NCI-H1417 (cell line): ENCODE data around the gene STK40.
A peak's percentile ranks its signal among the peaks of the same experiment; 100 is the strongest.

Source experiments
- DNase-seq, 3 experiments: peaks; one replicate each; lab custom pipeline; 2025; lab: John Stamatoyannopoulos, UW

STK40 gene

DNA sequence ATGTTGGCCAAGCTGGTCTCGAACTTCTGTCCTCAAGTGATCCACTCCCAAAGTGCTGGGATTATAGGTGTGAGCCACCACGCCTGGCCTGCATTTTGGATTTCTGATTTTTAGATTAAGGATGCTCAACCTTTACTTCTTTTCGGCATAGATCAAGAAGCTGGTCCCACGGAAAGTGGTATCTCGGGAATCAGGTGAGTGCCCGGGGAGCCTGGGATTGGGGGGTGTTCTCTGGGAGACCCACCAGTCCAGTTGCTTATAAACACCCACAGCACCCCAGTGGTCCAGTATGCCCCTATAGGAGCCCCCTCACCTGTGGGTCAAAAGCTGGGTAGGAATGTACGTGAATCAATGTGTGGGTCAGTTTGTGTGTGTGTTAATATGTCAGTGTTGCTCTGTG, 76.3 kb downstream of the STK40 start:
- DNase-seq, result no peak

DNA sequence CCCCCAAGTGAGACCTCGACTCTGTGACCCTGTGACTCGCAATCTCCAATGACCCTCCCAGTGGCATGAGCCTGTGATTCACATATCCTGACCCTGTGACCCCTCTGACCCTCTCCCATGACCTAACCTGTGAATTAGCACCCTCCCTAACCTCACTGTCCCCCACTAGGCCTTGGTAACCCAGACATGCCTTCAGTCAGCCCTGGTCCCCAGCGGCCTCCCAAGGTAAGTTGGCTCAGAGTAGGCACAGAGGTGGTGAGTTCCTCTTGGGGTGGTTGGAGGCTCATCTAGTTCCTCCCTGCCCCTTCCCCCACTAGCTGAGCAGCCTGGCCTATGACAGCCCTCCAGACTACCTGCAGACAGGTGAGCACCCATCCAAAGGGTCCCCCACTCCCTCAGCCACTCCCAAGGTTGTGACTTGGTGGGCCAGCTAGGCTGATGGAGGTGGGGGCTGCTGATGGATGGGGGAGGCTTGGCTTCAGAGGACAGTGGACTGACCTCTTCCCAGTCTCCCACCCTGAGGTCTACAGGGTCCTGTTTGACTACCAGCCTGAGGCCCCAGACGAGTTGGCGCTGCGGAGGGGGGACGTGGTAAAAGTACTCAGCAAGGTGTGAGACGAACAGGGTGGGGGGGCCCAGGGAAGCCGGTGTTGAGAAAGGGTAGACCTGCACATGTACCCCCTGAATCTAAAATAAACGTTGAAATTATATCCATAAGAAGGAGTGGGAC, 78.0 kb downstream of the STK40 start:
- DNase-seq, result no peak

DNA sequence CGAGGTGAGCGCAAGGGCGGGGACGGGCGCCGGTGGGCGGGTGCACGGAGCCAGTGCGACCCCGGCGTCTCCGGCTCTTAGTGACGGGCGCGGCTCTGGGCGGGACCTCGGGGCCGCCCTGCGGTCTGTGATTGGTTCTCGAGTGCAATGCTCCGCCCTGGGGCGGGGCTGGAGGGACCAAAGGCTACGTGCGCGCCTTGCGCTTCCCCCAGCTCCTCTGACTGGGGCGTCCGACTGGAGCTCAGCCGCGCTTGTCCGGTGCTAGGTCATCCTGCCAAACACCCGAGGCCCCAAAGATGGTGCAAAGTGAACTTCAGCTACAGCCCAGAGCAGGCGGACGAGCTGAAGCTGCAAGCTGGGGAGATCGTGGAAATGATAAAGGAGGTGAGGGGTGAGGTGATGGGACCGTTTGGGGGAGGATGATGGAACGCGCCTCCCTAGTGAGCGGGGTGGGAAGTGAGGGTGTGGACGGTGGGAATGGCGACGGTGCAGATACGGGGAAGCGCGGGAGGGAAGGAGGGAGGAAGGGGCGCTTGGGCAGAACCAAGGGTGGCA, 78.7 kb downstream of the STK40 start:
- DNase-seq, result peak; percentile 94 to 95 (median 94)

DNA sequence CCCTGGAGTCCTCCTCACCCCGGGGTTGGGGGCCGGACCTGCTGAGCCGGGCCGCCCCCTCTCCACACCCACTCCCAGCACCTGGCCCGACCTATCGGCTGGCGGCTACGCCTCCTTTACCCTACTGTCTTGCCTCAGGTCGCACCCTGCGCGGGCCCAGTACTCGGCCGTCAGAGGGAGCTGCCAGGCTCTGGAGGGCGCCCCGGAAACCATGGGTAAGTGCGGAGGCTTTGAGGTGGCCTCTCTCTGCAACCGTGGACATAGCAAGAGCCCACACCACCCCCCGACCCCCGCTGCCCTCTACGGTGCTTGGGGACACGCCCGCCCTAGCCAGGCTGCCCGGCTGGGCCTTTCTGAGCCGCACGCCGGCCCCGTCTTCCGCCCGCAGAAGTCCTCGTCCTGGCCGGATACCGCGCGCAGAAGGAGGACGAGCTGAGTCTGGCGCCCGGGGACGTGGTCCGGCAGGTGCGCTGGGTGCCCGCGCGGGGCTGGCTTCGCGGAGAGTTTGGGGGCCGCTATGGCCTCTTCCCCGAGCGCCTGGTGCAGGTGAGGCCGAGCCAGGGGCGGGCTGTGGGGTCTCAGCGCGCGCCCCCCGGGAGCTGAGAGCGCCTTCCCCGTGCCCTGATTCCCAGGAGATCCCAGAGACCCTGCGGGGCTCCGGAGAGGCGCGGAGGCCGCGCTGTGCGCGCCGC, 79.4 kb downstream of the STK40 start, which contains the start of gene SH3D21:
Gene SH3D21, plus strand, starts transcription at position 159 of the 692 bp plus-strand sequence. Its CDS starts 53 bp downstream, at position 212.
- DNase-seq, result peak; percentile 41 to 85 (median 73)

DNA sequence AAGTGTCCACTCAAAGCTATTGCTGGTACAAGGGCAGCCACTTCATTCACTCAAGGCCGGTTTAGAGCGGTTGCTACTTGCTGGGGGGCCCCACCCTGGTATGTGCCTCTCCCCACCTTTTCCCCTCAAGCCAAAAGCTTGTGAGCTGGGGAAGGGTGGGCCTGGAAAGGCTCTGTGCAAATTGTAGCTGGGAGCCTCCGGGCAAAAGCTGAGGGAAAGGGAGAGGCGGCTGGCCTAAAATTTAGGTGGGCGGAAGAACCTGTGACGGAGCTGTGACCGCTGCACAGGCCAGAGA, 79.9 kb downstream of the STK40 start:
- DNase-seq, result peak in 1 of 3 experiments; percentile 30

DNA sequence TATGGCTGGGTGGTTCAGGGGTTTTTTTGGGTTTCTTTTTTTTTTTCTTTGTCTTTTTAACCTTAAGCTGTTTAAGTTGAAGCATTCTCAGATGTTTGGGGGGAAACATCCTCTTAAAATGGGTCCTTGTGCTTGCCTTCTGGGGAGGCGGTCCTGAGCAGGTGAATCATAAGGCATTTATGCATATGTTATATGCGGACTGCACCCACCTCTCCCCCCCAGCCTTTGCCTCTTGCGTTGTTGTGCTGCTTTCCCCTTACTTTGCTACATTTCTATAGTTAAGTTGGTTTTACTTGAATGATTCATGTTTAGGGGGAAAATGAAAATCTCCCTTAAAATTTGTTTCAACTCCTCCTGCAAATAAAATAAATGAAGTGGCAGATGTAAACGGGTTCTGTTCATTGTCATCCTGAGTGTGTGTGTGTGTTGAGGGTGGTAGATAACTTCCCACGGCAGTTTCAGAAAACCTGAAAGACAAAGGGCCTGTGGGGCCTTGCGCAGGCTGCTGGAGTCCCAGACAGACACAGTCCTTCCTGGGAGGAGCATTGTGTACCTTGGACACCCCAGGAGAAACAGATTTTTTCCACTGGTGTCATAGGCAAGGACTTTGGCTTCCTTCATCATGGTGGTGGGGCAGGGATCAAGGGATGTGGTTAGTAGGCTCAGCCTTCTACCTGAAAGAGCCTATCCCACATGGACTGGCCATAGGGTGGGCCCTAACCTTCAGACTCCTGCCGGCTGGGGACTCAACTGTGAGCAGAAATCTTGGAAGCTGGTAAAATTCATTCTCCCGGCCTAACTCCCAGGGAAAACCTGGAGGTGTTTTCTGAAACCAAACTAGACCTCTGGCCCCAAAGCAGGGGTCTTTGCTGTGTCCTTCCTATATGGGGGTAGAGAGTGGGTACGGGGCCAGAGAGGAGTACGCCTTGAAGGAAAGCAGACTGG, 80.5 kb downstream of the STK40 start:
- no peak for DNase-seq

DNA sequence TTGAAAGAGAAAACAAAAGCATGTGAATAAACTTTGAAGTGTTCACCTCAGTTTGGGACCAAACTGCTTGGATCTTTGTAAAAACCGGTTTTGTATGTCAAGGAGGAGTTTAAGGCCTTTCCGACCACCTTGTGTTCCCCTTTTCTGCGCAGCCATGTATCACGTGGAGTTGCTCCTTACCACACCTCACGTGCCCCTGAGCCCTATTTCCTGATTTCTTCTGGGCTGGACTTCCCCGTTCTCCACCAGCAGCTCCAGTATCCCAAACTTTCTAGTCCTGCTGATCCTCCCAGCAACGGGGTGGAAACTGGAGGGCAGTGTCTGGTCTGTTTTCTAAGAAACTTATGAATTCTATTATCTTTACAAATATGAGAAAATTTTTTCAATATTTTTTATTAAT, 81.2 kb downstream of the STK40 start:
- DNase-seq, result no peak

DNA sequence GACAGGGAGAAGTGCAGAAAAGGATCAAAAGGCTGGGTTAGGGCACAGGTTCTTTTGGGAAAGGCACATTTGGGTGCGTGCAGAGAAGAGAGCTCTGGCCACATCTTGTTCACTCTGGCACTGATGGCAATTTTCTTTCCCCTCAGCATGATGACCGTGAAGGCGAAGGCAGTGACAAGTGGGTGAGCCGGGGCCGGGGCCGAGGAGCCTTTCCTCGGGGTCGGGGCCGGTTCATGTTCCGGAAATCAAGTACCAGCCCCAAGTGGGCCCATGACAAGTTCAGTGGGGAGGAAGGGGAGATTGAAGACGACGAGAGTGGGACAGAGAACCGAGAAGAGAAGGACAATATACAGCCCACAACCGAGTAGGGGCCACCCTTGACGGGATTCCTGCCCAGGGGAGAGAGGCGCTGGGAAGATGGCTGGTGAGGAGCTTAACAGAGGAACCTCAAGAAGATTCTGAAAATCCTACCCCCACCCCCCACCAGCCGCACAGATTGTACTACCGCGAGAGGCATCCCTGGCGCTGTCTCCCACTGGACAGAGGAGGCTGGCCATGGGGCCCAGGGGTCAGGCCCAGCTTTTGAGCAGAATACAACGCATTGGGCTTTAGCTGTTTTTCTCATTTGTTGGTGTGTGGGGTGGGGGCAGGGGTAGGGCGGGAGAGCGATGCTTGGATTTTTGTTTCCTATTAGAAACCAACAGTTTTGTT, 81.9 kb downstream of the STK40 start:
- no peak for DNase-seq

DNA sequence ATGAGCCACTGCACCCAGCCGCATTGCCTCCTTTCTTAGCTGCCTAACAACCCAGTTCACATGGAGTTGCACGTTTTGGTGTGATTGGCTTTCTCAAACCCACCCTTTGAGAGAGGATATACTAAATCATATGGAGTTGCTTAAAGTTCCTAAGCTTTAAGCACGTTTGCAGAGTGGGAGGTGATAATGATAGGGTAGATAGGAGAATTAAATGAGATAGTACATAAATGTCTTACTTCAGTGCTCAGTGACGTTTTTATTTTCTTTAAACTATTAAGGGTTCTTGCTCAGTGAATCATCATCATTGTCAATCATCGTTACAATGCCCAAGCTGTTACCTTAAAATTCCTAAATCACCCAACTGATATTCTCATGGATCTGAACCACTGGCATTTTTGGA, 82.5 kb downstream of the STK40 start:
- no peak for DNase-seq

DNA sequence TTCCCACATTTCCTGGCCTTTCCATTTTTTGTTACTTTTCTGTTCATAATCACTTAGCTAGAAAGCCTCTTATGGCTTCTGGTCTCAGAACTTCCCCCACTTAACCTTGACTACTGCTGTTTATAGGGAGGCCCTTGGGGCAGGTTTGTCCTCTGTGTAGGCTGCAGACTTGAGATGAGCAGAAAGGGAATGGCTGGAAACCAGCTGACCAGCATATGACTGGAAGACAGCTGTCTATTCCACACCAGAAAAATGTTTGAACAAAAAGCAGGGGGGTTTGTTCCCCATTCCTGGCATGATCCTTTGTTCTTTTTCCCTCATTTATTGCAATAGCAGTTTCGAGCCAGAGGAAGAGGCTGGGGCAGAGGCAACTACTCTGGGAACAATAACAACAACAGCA, 84.5 kb downstream of the STK40 start:
- DNase-seq, result no peak

DNA sequence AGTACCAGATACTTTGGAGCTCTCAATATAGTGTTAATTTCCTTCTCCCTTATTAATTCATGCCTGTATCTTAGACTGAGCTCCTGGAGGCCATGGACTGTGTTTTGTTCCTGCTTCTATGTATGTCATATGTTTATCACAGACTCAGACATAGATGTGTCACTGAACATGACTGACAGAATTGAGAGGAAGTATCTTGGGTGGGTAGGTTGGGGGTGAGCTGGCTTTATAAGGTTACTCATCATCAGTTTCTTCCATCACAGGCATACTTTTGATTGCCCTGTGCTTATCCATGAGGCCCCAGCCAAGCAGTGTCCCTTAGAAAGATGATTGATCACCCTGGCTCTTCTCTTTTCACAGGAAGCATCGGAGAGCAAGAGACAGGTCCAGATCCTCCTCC, 85.2 kb downstream of the STK40 start:
- DNase-seq, result no peak

DNA sequence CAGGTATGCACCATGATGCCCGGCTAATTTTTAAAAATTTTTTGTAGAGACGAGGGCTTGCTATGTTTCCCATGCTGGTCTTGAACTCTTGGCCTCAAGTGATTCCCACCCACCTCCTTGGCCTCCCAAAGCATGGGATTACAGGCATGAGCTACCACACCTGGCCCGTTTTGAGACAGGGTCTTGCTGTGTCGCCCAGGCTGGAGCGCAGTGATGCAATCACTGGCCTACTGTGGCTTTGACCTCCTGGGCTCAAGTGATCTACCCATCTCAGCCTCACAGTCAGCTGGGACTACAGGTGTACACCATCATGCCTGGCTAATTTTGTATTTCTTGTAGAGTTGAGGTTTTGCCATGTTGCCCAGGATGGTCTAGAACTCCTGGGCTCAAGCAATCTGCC, 87.1 kb downstream of the STK40 start:
- DNase-seq, result no peak

DNA sequence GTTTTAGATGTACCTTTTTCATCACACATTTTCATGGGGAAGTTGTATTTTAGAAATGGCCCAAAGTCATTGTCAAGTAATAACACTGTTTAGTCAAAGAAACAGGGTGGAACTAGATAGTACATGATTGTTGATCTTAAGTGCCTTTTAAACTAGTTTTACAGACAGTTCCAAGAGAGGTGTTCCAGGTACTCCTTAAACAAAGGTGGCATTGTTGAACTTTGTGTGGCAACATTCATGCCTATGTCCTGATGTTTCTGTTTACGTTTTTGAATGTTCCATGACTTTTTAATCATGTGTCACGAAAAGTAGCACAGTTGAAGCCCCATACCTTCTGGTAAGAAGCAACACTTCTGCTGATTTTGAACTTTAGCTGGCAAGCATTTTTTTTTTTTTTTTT, 88.7 kb downstream of the STK40 start:
- DNase-seq, result no peak

DNA sequence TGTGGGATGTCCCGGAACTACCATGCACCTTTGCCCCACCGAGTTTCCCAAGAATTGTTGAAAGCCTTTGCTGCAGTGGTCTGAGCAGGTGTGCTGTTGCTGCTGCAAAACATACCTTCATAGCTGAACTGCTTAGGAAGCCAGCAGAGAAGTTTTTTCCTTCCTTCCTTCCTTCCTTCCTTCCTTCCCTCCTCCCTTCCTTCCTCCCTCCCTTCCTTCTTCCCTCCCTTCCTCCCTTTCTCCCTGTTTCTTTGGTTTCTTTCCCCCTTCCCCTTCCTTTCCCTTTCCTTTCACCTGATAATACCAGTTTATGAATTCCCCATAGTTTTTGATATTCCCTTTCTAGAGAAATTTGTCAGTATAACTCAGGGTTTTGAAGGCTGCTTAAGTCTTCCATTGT, 90.3 kb downstream of the STK40 start:
- no peak for DNase-seq
